Kidney (tissue), 14 donors: ENCODE data around the gene ALK. TPM values are rescaled to one million over a fixed set of nuclear protein-coding genes. Genes with fewer than 3 reads are reported as not detected.

Experiments used
- DNase-seq, 5 donors: peaks; one replicate each; pipeline ENCODE4 v3.0.0-alpha.2; 2013 to 2020
- FAIRE-seq: peaks from 2 replicates; lab custom pipeline; 2012; peaks lifted over from hg19 to GRCh38; lab: Jason Lieb, UNC
- H3K27ac ChIP-seq, 2 donors: one replicate each; pipeline ENCODE4 v1.7.0; 2013; ENCODE audit warnings: low read depth in 2 of 2, low read length in 2 of 2, inconsistent platforms in 1 of 2
- H3K27me3 ChIP-seq: one replicate; pipeline ENCODE4 v1.7.1; 2013; ENCODE audit warnings: low read length, inconsistent platforms; ENCODE audit not compliant: control insufficient read depth, insufficient read depth
- H3K36me3 ChIP-seq, 3 donors: one replicate each; pipeline versions ENCODE4 v1.7.0 to v1.7.1; 2013; ENCODE audit warnings: low read length in 3 of 3, control low read depth in 1 of 3, inconsistent platforms in 1 of 3; ENCODE audit not compliant: insufficient read depth in 3 of 3, control insufficient read depth in 2 of 3
- H3K4me1 ChIP-seq, 3 donors: one replicate each; pipeline versions ENCODE4 v1.7.0 to v1.7.1; 2013; ENCODE audit warnings: low read length in 3 of 3, inconsistent platforms in 1 of 3, low read depth in 1 of 3; ENCODE audit not compliant: control insufficient read depth in 2 of 3, insufficient read depth in 2 of 3
- H3K4me3 ChIP-seq, 3 donors: one replicate each; pipeline versions ENCODE4 v1.7.0 to v1.8.1; 2013; ENCODE audit warnings: low read length in 3 of 3, control low read depth in 1 of 3, inconsistent platforms in 1 of 3
- H3K9ac ChIP-seq, 3 donors: one replicate each; pipeline versions ENCODE4 v1.7.0 to v1.7.1; 2013; ENCODE audit warnings: low read length in 3 of 3, control low read depth in 1 of 3, inconsistent platforms in 1 of 3
- H3K9me3 ChIP-seq, 3 donors: one replicate each; pipeline versions ENCODE4 v1.7.0 to v1.7.1; 2013; ENCODE audit warnings: low read length in 3 of 3, control low read depth in 1 of 3, inconsistent platforms in 1 of 3; ENCODE audit not compliant: control insufficient read depth in 2 of 3, insufficient read depth in 1 of 3
- intact Hi-C: fragments of 100-400 bp; cut with DNase I; formaldehyde crosslinking; loops from one replicate; pipeline ENCODE4 v1.11.1; 2022
- polyA plus RNA-seq: library from polyadenylated mRNA; stranded (reverse); fragments of 350-450 nt; fragmentation: Illumina TruSeq; extraction: RNeasy Lipid Tissue Mini Kit (QIAGEN cat#74804); gene quantifications from one replicate; pipeline ENCODE4 v1.2.3, GENCODE V29; 2014; ENCODE audit warnings: low read depth, low replicate concordance; ENCODE audit not compliant: insufficient read depth
- total RNA-seq: library from RNA; stranded (reverse); fragmentation: NEBNext Ultra II Directional; extraction: Animal tissue kit (Norgen Biotek cat#: 25700); gene quantifications from one replicate; pipeline ENCODE4 v1.2.1, GENCODE V29; 2021
- TF ChIP-seq, protein P1 (sequence below): IDR thresholded peaks from 3 replicates; pipeline ENCODE4 v1.5.1; 2012; ENCODE audit warnings: mild to moderate bottlenecking, moderate library complexity, borderline replicate concordance; ENCODE audit not compliant: insufficient read depth; ENCODE audit errors: extremely low read depth
- donor health status: control.
- donor health status: control.
- donor health status: control.
- donor health status: control.
- donor health status: control.
- donor health status: DM: yes; HTN: yes; CAD: no.
- donor health status: Normal renal cell carcinoma (clear cell type).

ALK gene
- total and polyA plus RNA-seq, 2 donors from 2014 or later, result 0.13 TPM; not detected in 1

DNA sequence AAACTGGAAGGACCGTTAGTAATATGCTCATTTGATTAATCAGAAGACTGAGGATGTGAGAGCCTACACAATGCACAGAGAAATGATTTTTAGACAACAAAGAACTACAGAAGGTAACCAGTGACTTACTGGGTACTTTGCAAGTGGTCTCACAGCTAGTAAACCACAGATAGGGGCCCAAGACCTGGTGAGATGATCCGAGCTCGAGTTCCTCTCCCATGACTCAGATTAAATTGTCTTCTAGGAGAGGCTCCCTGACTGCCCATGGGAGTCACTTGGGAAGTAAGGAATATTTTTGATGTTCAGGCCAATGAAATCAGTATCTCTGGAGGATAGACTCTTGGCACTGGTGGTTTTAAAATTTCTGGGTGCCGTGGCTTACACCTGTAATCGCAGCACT is 586.0 kb downstream of the ALK start:
- H3K9ac ChIP-seq, result no peak overlapping the region
- no peaks in the 10 kb centered on the region for H3K27me3 ChIP-seq
- no peak for FAIRE-seq
- H3K4me1 ChIP-seq, result no peaks in the 10 kb centered on the region
- no peaks in the 10 kb centered on the region for H3K36me3 ChIP-seq
- no peak for DNase-seq
- no peaks in the 10 kb centered on the region for H3K9me3 ChIP-seq
- intact Hi-C loops, result no loop called here
- H3K4me3 ChIP-seq, result no peak overlapping the region
- no peak overlapping the region for H3K27ac ChIP-seq
- TF ChIP-seq, protein P1, sequence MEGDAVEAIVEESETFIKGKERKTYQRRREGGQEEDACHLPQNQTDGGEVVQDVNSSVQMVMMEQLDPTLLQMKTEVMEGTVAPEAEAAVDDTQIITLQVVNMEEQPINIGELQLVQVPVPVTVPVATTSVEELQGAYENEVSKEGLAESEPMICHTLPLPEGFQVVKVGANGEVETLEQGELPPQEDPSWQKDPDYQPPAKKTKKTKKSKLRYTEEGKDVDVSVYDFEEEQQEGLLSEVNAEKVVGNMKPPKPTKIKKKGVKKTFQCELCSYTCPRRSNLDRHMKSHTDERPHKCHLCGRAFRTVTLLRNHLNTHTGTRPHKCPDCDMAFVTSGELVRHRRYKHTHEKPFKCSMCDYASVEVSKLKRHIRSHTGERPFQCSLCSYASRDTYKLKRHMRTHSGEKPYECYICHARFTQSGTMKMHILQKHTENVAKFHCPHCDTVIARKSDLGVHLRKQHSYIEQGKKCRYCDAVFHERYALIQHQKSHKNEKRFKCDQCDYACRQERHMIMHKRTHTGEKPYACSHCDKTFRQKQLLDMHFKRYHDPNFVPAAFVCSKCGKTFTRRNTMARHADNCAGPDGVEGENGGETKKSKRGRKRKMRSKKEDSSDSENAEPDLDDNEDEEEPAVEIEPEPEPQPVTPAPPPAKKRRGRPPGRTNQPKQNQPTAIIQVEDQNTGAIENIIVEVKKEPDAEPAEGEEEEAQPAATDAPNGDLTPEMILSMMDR, result no peak

DNA sequence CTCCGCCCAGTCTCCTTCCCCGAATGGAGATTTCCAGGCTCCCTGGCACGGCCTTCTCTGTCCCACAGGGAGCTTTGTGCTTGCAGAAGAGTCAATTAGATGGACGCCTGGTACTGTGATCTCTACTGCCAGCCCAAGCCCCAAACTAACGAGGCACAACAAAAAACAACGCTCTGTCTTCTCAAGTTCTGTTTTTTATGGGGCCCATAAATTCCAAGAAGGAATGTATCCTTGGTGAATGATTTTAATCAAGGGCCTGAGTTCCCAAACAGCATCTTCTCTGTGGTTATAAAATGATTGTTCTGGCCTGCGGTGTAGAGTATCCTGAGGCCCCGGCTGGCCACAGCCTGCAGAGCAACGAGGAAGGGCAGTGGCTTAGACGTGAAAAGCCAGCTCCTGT is 586.7 kb downstream of the ALK start:
- Histone ChIP-seq H3K9ac (no peak overlapping the region), H3K27me3 (no peaks in the 10 kb centered on the region), H3K27ac (no peak overlapping the region), H3K36me3 (no peaks in the 10 kb centered on the region), H3K9me3 (no peaks in the 10 kb centered on the region), H3K4me3 (no peak overlapping the region), H3K4me1 (no peaks in the 10 kb centered on the region)
- no peak for FAIRE-seq
- intact Hi-C loops, result no loop called here
- TF ChIP-seq, protein P1, result no peak
- DNase-seq, result peak in 4 of 5 donors; percentile 69 to 93 (median 84)

- FAIRE-seq (no peak), DNase-seq (no peak)
- H3K9ac ChIP-seq, result no peak overlapping the region
- no peaks in the 10 kb centered on the region for H3K36me3 ChIP-seq
- no peak overlapping the region for H3K4me3 ChIP-seq
- H3K9me3 ChIP-seq, result no peaks in the 10 kb centered on the region
- TF ChIP-seq, protein P1, result no peak
- H3K4me1 ChIP-seq, result no peaks in the 10 kb centered on the region
- no peaks in the 10 kb centered on the region for H3K27me3 ChIP-seq
- H3K27ac ChIP-seq, result no peak overlapping the region
- intact Hi-C loops, result no loop called here
Measured at GRCh38 chr2:29332540-29332939, 588.8 kb downstream of the ALK start.

DNA sequence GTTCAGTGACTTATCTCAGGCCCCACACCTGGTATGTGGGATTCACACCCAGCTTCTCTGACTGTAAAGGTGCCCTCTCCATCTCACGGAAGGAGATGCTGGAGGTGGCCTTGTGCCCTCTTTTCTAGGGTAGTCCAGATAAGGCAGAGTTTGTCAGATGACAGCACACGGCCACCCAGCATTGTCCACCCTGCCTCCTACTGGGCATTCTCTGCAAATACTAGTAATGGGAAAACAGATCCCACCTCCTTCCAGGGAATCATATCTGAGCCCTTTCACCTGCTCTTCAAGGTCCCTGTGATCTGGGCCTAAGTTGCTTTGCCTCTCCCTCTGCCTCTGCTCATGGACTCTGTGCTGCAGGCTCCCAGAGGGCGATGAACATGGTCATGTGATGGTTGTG is 591.5 kb downstream of the ALK start:
- Histone ChIP-seq H3K27ac (no peak overlapping the region), H3K27me3 (no peaks in the 10 kb centered on the region), H3K4me3 (no peak overlapping the region), H3K9ac (no peak overlapping the region), H3K36me3 (no peaks in the 10 kb centered on the region), H3K4me1 (no peaks in the 10 kb centered on the region), H3K9me3 (no peaks in the 10 kb centered on the region)
- intact Hi-C loops, result no loop called here
- FAIRE-seq (no peak), DNase-seq (no peak)
- TF ChIP-seq, protein P1, result no peak
